ENCODE measurements around the gene ZNF75A. TPM values are rescaled to one million over a fixed set of nuclear protein-coding genes. Genes with fewer than 3 reads are reported as not detected.
"Not testable (repeated sequence)": the region's sequence is repeated elsewhere in the genome, so short reads cannot be mapped to it uniquely, and the experiment has no call there.

Gene ZNF75A
- total RNA-seq, 4 donors from 2014 or later = 15.4 to 18.9 (median 16.9) TPM

DNA sequence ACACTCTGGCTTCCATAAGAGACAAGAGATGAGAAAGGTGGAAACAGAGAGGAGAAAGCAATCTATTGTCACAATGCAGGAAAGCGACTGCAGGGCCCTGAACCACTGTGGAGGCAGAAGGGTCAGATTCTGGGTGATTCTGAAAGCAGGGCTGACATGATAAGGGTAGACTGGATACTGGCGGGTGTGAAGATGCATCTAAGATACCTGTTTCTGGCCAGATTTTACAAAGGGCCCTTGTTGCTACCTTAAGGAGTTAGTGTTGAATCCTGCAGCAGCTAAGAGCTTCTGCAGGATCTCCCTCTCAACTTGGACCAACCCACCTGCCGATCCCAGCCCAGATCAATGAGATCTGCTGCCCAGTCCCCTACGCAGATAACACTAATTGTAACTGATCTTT is 42.8 kb upstream of the ZNF75A start:
- no peak for DNase-seq (ENCODE audit: extremely low spot score)
- peaks cover 0 to 15% (median 1%) of the 10 kb centered on the region in 4 donors for H3K9me3 ChIP-seq
- H3K4me3 ChIP-seq = no peak overlapping the region
- WGBS = 80% methylated on average over 4 of the region's 4 CpGs
- TF ChIP-seq POLR2AphosphoS5 (IDR thresholded peaks at IDR 0.05) (no peak), EP300 (IDR thresholded peaks at IDR 0.05) (no peak), POLR2A (IDR thresholded peaks at IDR 0.05; ENCODE audit: low read depth) (no peak)
- TF ChIP-seq, protein P1, sequence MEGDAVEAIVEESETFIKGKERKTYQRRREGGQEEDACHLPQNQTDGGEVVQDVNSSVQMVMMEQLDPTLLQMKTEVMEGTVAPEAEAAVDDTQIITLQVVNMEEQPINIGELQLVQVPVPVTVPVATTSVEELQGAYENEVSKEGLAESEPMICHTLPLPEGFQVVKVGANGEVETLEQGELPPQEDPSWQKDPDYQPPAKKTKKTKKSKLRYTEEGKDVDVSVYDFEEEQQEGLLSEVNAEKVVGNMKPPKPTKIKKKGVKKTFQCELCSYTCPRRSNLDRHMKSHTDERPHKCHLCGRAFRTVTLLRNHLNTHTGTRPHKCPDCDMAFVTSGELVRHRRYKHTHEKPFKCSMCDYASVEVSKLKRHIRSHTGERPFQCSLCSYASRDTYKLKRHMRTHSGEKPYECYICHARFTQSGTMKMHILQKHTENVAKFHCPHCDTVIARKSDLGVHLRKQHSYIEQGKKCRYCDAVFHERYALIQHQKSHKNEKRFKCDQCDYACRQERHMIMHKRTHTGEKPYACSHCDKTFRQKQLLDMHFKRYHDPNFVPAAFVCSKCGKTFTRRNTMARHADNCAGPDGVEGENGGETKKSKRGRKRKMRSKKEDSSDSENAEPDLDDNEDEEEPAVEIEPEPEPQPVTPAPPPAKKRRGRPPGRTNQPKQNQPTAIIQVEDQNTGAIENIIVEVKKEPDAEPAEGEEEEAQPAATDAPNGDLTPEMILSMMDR (IDR thresholded peaks at IDR 0.05) = no peak
- H3K27ac ChIP-seq (replicated peaks in 1 of 4) = peak overlapping the region in 1 of 4 donors; percentile 100
- H3K27me3 ChIP-seq = peaks cover 0 to 7% (median 0%) of the 10 kb centered on the region in 4 donors
- intact Hi-C loops (cut with DNase I) = loop anchor here (10.0 kb wide), 1 partner anchor 232 kb away; the partner anchor contains the start of gene C16orf90
- peaks cover 20 to 34% (median 23%) of the 10 kb centered on the region in 4 donors for H3K4me1 ChIP-seq
- H3K36me3 ChIP-seq = peaks cover 0 to 23% (median 14%) of the 10 kb centered on the region in 4 donors

DNA sequence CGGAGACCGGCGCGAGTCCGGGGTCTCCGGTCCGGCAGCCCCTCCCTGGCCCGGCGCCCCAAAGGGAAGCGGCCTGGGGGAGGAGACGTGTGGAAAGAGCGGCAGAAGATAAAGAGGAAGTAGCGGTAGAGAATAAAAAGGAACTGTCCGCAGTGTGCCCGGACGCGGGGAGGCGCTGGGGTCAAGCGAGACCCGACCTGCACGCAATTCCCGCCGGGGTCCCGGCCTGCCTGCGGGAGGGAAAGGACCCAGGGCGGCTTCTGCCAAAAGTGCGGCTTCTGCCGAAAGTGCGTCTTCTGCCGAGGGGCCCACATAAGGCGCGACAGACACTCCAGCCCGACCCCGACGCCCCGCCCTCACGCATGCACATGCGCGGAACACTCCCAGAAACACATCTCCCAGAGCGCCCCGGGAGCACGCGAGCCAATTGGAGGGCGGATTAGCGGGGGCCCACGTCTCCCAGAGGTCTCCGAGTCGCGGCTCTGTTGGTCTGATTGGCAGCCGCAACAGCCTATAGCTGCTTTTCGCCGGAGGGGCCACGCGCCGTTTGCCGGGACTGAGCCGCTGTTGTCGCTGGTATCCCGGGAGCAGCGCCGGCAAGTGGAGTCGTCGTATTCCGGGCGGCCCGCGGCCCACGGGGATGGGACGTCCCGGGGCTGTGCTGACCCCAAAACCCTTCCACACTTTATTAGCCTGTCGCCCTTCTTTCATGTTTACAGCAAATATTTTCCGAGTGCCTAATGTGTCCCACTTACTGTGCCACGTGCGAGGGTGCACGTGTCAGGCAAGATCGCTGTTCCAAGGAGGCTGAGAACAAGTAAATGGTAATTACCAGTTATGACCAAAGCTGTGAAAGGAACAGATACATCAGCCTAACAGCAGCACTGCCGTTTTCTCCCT is 40.9 kb upstream of the ZNF75A start:
- WGBS = 3% methylated on average over 49 of the region's 77 CpGs
- H3K4me1 ChIP-seq = peaks cover 20 to 34% (median 23%) of the 10 kb centered on the region in 4 donors

DNA sequence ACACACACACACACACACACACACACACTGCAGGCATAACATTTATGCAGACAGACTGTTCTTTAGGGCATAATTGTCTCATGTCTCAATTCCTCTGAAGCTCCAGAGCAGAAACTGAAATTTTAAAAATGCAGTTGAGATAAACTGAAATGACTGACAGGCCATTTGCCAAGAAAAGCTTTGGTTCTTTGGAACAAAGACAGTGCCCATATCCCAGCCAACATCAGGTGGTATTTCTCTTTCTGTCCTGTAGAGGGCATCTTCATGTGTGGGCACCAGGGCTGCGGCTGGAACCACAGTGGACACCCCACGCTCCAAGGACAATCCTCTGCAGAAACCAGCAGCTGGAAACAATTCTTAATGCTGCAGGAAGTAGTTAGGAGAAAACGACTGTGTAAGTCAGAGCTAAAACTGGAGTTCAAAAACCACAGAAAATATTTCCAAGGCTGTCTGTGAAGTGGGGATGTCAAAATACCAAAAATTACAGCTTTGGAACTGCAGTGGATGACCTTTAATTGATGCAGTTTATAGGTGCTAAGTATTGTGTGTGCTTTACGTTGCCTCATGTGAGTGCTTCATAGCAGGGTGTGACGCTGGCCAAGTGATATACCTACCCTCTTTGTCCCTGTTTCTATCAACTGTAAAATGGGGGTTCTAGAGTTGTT is 38.3 kb upstream of the ZNF75A start:
- 65% methylated on average over 5 of the region's 5 CpGs for WGBS
- Histone ChIP-seq H3K27me3 (no peaks in the 10 kb centered on the region), H3K36me3 (peaks cover 0 to 45% (median 29%) of the 10 kb centered on the region in 4 donors), H3K9me3 (peaks cover 0 to 20% (median 1%) of the 10 kb centered on the region in 4 donors), H3K27ac (replicated peaks in 1 of 4) (no peak overlapping the region), H3K4me3 (no peak overlapping the region), H3K4me1 (peaks cover 20 to 34% (median 23%) of the 10 kb centered on the region in 4 donors)
- no peak for DNase-seq (ENCODE audit: extremely low spot score)
- intact Hi-C loops (cut with DNase I) = loop anchor here (10.0 kb wide), 1 partner anchor 228 kb away; the partner anchor contains the start of gene C16orf90
- TF ChIP-seq POLR2AphosphoS5 (IDR thresholded peaks at IDR 0.05) (no peak), EP300 (IDR thresholded peaks at IDR 0.05) (no peak), POLR2A (IDR thresholded peaks at IDR 0.05; ENCODE audit: low read depth) (no peak)
- TF ChIP-seq, protein P1 (IDR thresholded peaks at IDR 0.05) = peak in 1 of 3 experiments; percentile 38

More for the DNA sequence above, 40.9 kb upstream of the ZNF75A start:
- intact Hi-C loops (cut with DNase I) = loop anchor here (10.0 kb wide), 1 partner anchor 230 kb away; the partner anchor contains the start of gene C16orf90
- peak; percentile 98 for DNase-seq (ENCODE audit: extremely low spot score)
- H3K27me3 ChIP-seq = no peaks in the 10 kb centered on the region
- TF ChIP-seq POLR2A (IDR thresholded peaks at IDR 0.05; ENCODE audit: low read depth) = peak; percentile 88
- TF ChIP-seq, protein P1 (IDR thresholded peaks at IDR 0.05) = peak in 2 of 3 experiments; percentile 0 to 25
- no peak for TF ChIP-seq EP300 (IDR thresholded peaks at IDR 0.05)
- TF ChIP-seq POLR2AphosphoS5 (IDR thresholded peaks at IDR 0.05) = peak; percentile 92 to 97
- peaks cover 0 to 41% (median 27%) of the 10 kb centered on the region in 4 donors for H3K36me3 ChIP-seq
- H3K27ac ChIP-seq (replicated peaks in 1 of 4) = peak overlapping the region; percentile 98 to 100 (median 99)
- peak overlapping the region; percentile 85 to 94 (median 88) for H3K4me3 ChIP-seq
- peaks cover 0 to 20% (median 1%) of the 10 kb centered on the region in 4 donors for H3K9me3 ChIP-seq

DNA sequence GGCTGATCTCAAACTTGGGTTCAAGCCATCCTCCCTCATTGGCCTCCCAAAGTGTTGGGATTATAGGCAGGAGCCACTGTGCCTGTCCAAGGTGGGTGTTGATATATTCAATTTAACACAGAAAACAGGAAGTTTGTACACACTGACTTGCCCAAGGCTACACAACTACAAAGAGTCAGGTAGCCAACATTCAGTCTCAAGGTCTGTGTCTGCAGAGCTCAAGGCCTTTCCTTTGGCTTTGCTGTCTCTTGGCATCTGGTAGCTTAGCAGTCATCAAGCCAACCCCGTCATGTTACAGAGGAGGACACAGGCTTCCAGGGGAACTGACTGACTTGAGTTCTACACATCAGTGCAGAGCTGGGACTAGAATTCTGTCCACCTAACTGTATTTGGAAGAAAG is 37.0 kb upstream of the ZNF75A start:
- intact Hi-C loops (cut with DNase I) = loop anchor here (10.0 kb wide), 1 partner anchor 227 kb away; the partner anchor contains the start of gene C16orf90
- Histone ChIP-seq H3K4me3 (no peak overlapping the region), H3K27ac (replicated peaks in 1 of 4) (no peak overlapping the region), H3K9me3 (peaks cover 0 to 20% (median 1%) of the 10 kb centered on the region in 4 donors), H3K27me3 (no peaks in the 10 kb centered on the region), H3K36me3 (peaks cover 0 to 45% (median 29%) of the 10 kb centered on the region in 4 donors), H3K4me1 (peaks cover 17 to 28% (median 21%) of the 10 kb centered on the region in 4 donors)
- WGBS = 86% methylated on average over 1 of the region's 1 CpG
- TF ChIP-seq POLR2AphosphoS5 (IDR thresholded peaks at IDR 0.05) = no peak
- no peak for DNase-seq (ENCODE audit: extremely low spot score)

DNA sequence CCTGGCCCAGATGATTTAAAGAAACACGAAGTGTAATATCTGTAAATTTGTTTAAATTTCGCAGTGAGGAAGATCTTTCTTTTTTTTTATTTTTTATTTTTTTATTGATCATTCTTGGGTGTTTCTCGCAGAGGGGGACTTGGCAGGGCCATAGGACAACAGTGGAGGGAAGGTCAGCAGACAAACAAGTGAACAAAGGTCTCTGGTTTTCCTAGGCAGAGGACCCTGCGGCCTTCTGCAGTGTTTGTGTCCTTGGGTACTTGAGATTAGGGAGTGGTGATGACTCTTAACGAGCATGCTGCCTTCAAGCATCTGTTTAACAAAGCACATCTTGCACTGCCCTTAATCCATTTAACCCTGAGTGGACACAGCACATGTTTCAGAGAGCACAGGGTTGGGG is 34.6 kb upstream of the ZNF75A start:
- Histone ChIP-seq H3K36me3 (peaks cover 0 to 40% (median 25%) of the 10 kb centered on the region in 4 donors), H3K4me1 (peaks cover under 1 to 13% (median 9%) of the 10 kb centered on the region in 4 donors), H3K9me3 (peaks cover 0 to 19% (median 1%) of the 10 kb centered on the region in 4 donors)
- H3K4me3 ChIP-seq; DNase-seq (ENCODE audit: extremely low spot score); H3K27ac ChIP-seq (replicated peaks in 1 of 4); H3K27me3 ChIP-seq; intact Hi-C loops (cut with DNase I): not testable (repeated sequence)
- WGBS = 88% methylated on average over 5 of the region's 5 CpGs

DNA sequence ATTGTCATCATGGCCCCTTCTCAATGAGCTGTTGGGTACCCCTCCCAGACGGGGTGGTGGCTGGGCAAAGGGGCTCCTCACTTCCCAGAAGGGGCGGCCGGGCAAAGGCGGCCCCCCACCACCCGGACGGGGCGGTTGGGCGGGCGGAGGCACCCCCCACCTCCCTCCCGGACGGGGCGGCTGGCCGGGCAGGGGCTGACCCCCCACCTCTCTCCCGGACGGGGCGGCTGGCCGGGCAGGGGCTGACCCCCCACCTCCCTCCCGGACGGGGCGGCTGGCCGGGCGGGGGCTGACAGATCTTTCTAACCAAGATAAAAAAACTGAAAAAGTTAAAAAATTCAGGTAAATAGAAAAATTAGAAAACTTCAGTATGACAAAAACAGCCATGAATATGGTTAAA is 34.0 kb upstream of the ZNF75A start:
- DNase-seq (ENCODE audit: extremely low spot score); H3K4me3 ChIP-seq; H3K27ac ChIP-seq (replicated peaks in 1 of 4); H3K27me3 ChIP-seq; intact Hi-C loops (cut with DNase I): not testable (repeated sequence)
- peaks cover 0 to 34% (median 23%) of the 10 kb centered on the region in 4 donors for H3K36me3 ChIP-seq
- H3K9me3 ChIP-seq = peaks cover 0 to 14% (median 1%) of the 10 kb centered on the region in 4 donors
- peaks cover 0 to 12% (median 5%) of the 10 kb centered on the region in 4 donors for H3K4me1 ChIP-seq
- WGBS = 91% methylated on average over 21 of the region's 22 CpGs

Measured in esophagus muscularis mucosa (tissue), 4 donors.